Stomach (tissue), 4 donors: ENCODE data around the gene OGDH.

Experiments used
- EP300 ChIP-seq: sonication (generic); formaldehyde crosslinking; IDR thresholded peaks from one replicate; pipeline ENCODE4 v1.6.1; 2017; ENCODE audit warnings: antibody characterized with exemption
- POLR2A ChIP-seq, 4 donors: fragments of 450-650 bp; IDR thresholded peaks; one replicate each; pipeline ENCODE4 v1.6.1; 2016; ENCODE audit warnings: antibody characterized with exemption in 4 of 4, control low read depth in 2 of 4, mild to moderate bottlenecking in 1 of 4, moderate library complexity in 1 of 4
- POLR2AphosphoS5 ChIP-seq, 3 donors: sonication (generic); formaldehyde crosslinking; IDR thresholded peaks; one replicate each; pipeline ENCODE4 v1.6.1; 2016; ENCODE audit warnings: antibody characterized with exemption in 3 of 3
- TF ChIP-seq, protein P1 (sequence below), 7 experiments: fragments of 450-650 bp in 4 of 7; fragments of 200-600 bp in 3 of 7; sonication (generic) in 3 of 7; IDR thresholded peaks; one replicate each; pipeline ENCODE4 v1.5.1; 2016 to 2019; ENCODE audit warnings: antibody characterized with exemption in 7 of 7, control low read depth in 2 of 7, mild to moderate bottlenecking in 1 of 7

- TF ChIP-seq, protein P1, sequence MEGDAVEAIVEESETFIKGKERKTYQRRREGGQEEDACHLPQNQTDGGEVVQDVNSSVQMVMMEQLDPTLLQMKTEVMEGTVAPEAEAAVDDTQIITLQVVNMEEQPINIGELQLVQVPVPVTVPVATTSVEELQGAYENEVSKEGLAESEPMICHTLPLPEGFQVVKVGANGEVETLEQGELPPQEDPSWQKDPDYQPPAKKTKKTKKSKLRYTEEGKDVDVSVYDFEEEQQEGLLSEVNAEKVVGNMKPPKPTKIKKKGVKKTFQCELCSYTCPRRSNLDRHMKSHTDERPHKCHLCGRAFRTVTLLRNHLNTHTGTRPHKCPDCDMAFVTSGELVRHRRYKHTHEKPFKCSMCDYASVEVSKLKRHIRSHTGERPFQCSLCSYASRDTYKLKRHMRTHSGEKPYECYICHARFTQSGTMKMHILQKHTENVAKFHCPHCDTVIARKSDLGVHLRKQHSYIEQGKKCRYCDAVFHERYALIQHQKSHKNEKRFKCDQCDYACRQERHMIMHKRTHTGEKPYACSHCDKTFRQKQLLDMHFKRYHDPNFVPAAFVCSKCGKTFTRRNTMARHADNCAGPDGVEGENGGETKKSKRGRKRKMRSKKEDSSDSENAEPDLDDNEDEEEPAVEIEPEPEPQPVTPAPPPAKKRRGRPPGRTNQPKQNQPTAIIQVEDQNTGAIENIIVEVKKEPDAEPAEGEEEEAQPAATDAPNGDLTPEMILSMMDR (IDR thresholded peaks at IDR 0.05) = no peak
- no peak for TF ChIP-seq POLR2A (IDR thresholded peaks at IDR 0.05)
- TF ChIP-seq EP300 = no peak
- peak in 1 of 3 donors; percentile 32 for TF ChIP-seq POLR2AphosphoS5 (IDR thresholded peaks at IDR 0.05)
These were observed 28.6 kb downstream of the OGDH start for GRCh38 chr7:44634839-44635591.
